GM19351 (cell line): ENCODE data around the gene MITF.

ENCODE experiments used
- ATAC-seq: cut with Tn5 transposase; IDR thresholded peaks from one replicate; pipeline ENCODE4 v1.9.1; 2021; ENCODE audit warnings: mild to moderate bottlenecking, moderate library complexity; ENCODE audit not compliant: unreplicated experiment

MITF gene

DNA sequence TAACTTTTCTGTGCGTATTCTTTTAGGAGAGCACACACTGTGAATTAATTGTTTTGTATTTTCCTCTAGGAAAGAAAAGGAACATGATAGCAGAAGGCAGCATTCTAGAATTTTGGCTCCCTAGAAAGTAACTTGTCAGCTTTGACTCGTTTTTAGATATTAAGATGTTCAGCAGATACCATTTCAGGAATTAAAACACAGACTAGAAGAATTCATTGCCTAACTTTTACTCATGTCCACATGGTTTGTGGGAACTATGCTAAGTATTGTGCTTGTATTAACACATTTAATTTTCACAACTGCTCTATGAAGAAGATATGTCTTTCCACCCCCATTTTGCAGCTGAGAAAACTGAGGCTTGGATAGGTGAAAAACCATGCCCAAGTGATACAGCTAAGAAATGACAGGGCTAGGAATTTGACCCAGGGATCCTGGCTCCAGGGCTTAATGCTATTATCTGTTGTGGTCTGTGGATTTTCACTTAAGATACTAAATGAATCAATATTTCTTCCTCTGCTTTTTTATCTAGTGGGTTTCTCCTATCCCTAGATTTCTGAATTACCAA lies 128.8 kb downstream of the MITF start:
- no peak for ATAC-seq

DNA sequence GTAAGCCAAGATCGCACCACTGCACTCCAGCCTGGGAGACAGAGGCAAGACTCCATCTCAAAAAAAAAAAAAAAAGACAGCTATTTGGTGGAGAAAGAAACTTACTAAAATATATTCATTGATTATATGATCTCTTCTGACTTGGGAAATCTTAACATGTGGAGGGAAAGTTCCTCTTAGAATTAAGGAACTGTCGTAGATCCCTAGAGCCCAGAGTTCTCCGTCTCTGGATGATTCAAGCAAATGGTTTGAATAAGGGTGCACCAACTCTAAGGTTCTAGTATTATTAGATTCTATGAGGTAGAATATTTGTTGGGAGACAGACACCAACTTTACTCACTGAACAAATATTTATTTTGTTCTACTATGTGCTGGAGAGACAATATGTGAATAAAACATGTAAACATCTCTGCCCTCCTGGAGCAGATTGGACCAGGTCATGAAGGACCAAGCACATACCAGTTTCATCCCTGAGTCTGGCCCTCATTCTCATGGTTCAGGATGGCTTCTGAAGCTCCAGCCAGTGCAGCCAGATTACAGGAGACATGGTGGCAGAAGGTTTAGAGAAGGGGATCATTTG lies 129.7 kb downstream of the MITF start:
- ATAC-seq, result no peak

DNA sequence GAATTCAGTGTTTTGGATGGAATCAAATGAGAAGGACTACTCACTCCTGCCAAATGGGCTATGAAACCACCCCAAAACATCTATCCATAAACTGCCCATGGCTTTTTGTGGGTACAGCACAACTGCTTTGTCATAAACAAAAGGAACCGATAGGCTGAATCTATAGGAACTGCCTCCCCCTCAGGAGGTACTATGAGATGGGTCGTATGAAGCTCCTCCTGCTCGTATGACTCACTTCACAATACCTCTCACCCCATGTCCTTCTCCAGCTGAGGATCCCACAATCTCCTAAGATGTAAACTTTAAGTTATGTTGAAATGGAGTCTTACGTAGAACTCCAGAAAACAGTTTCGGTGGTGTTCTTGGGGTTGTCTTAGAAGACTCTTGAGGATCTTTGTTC lies 130.4 kb downstream of the MITF start:
- no peak for ATAC-seq

DNA sequence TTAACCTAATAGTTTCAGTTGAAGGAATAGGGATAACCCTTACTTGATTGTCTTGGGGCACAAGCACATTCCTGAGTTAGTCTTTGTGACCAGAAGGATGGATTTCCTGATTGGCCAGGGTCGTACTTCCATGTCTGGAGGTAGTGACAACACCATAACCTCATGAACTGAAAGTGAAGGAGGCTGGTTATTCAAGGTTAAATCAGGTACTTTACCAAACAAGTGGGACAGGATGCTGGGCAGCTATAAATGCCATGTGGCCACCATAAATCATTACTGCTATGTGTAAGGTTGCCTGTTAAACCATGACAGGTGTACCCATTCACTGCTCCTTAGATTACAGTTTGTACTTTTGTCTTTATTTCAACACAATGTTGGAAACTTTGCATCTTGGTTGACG lies 132.0 kb downstream of the MITF start:
- no peak for ATAC-seq

DNA sequence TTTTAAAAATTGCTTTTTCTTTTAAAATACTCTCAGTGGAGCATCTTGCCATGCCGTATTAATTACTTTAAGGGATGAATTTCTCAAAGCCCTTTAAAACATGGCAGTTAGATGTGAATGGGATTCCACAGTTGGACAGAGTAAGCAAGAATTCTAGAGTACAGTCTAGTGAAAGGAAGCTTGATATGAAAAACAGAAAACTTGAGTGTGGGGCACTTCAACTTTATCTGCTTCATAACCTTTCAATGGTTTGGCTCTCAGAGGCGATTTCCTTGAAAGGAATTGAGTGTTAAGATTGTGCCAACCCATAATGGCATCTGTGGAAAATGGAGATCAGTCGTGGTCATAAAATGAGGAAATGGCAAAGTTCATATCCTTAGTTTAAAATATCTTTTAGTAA lies 132.6 kb downstream of the MITF start:
- ATAC-seq, result no peak

DNA sequence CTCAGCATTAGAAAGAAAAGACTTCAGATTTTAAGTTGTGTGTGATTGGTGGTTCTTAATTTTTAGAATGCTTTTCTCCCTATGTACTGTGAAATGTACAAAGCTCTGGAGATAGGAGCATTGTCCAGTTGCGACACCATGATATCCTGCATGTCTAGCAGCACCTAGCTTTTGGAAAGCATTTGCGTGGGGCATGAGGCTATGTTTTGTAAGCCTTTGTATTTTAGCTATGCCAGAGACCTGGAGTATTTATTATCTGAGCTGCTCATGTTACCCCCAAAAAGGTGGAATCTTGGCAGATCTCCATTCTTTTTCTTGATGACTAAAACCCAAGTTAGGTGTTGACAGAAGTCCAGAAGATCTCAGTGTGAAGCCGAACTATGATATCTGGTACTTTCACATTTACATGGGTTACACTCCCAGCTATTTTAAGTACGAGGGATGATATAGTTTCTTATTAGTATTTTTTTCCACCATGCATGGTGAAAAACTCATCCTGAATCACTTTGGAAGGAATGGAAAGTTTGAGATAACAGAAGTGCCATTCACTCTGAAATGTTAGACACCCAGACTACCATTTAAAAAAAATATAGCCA lies 133.6 kb downstream of the MITF start:
- no peak for ATAC-seq

DNA sequence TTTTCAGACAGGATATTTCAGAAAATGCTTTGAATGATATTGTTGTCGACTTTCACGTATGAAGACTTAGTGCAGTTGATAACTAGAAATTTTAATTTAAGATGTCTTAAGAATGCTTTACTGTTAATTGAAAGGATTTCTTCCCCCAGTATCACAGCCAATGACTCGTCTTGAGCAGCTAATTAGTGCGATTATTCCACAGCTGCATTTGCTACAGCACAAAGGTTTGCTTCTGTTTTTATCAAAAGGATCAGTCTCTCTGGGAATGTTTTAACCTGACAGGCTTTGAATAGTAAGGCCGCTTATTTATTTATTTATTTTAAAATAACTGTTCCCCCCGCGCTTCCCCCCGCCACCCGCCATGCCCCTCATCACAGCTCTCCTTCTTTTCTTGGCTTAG lies 136.8 kb downstream of the MITF start:
- ATAC-seq, result no peak

DNA sequence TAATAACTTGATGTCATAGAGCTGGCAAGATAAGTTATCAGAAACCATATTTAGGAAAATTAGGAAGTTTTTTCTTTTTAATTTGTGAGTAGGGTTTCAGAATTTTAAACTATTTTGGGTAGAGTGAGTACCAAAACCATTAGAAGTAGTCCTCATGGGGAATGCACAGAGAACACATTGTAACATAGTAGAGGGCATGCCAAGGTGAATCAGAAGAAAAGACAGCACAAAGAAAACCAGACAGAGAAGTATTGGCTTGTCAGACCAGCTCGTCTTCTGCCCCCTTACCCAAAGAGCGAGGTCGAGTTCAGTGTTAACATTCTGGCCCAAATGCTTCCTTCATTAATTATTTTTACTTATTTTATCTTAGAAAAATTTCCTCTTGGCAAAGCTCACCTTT lies 139.0 kb downstream of the MITF start:
- no peak for ATAC-seq

DNA sequence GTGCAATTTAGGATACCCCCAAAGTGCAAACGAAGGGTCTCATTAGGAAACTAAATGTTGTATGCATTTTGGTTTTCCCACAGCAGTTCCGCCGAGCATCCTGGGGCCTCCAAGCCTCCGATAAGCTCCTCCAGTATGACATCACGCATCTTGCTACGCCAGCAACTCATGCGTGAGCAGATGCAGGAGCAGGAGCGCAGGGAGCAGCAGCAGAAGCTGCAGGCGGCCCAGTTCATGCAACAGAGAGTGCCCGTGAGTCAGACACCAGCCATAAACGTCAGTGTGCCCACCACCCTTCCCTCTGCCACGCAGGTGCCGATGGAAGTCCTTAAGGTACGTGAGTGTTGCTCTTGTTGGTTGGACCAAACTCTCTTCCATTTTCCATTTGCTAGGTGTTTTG lies 139.8 kb downstream of the MITF start:
- ATAC-seq, result no peak

DNA sequence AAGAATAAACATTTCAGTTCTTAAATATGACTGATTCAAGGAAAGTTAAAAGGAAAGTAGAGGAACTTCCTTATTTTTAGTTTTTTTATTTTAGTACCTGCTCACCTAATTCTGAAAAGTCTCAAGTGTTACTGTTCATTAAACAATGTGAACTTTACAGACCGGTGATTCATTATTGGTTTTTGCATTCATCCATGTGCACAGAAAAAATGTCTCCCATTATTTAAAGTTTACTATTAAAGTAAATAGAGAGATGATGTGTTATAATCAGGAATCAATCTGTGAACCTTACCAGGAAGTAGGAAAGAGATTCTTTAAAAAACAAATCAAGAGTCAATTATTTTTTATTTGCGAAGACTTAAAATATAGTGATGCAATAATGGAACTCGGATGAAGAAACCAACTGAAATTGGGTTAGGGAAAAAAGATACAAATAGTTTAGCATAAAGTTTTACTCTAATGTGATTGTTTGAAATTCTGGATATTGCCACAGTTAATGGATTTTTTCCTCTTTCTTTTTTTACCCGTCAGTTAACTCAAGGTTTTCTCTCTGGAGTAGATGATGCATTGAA lies 140.9 kb downstream of the MITF start:
- no peak for ATAC-seq

DNA sequence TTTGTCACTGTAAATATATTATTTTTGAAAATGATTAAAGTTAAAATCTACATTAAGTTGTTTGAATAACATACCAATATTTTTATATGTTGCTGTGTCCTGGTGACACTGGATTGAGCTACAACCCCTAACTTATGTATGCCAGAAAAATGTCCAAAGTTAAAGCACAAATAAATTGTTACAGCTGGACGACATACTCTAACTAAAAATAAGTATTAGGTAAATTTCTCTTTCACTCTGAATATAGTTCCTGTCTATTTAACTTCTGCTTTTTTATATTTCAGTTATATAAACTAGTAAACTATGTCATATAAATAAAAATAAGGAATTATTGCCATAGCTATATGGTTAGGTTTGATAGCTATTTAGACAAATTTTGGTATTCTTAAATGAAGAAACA lies 141.8 kb downstream of the MITF start:
- ATAC-seq, result no peak

DNA sequence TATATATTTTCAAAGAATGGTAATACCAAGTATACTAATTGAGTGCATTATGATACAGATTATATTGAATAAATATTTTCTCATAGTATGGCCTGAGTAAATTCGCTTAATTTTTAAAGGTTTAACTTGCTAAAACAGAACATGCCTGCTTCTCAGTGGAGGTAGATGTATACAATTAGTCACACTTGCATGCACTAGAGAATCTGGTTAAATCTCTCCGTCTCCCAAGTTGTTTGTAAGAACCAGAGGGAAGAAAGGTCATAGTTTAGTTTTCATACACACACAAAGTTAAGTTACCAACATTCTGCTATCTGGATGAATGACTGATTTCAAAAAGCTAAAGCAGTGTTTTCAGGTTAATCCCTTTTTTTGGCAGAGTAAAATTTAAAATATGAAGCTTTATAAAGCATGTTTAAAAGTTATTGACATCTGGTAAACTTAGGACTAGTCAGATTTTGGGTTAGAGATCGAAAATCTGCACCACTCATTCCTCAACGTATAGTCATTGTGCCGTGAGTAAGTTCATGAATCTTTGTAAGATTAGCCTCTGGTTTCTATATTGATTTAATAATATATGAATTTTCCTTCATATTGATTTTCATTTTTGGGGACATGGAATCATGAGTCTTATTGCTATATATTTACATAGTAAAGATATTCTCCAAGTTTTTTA lies 142.6 kb downstream of the MITF start:
- ATAC-seq, result no peak

DNA sequence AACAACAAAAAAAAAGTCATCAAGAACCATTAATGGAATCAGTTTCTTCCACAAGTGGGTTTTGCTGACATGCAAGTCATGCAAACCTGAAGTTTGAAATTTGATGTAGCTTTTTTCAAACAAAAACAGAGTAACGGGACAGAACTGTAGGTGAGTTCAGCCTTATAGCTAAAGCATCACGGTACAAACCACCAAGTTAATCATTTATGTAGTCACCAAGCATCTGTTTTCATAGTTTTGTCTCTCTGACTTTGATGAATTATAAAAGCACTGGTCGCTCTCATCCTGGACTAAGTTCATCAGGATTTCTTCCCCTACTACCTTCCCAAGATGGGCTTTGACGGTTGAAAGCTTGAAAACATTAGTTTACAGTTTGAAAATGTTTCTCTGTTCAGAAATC lies 143.3 kb downstream of the MITF start:
- ATAC-seq, result no peak

DNA sequence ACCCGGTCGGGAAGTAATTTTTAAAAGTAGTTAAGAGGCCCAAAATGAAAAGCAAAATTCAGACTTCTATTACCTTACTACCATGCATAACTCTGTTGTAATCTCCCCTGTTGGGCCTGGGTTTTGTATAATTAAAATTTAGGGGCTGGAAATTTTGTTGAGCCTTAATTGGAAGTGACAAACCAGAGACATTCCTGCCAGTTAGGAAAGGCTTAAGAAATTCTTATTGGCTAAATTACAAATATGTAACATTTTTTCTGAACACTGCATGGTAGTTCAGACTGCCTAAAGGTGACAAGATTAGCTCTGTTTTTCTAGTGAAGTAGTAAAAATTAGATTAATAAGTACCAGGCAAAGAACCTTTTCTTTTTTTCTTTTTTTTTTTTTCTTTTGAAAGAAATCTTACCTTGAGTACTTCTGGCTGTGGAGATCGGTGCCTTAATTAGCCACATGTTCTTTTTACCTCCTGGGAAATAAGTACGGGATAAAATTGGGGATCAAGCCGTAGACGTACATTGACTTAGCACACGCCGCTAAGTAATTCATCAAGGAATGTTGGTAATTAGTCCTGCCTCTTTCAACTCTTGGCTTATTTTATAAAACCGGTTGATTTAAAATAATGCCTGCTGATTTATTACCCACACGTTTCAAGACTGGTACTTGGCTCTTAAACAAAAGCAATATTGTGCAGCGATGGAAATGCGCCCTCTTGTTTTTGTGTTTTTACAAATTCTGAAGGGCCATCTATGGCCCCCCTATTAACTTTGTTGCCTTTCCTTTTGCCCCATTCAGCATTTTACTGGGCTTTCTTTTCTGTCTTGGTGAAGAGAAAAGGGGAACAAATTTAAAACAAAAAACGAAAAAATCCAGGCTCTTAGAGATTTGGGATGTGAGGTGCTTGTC lies 149.0 kb downstream of the MITF start:
- ATAC-seq, result no peak

DNA sequence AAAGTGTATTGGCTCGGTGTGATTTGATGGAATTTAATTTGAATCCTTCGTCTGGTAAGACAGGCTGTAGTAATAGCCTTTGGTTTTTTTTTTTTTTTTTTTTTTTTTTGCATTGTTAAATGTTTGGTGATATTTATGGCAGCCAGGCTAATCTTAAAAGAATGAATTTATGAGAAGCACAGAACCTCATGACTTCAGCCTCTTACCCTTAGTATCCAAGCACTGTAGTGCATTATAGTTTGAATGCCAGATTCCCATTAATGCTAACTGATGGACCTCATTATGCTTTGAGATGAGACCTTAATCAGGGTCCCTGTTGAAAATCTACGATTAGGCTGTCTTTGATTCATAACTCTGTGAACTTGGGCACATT lies 149.7 kb downstream of the MITF start:
- ATAC-seq, result no peak

DNA sequence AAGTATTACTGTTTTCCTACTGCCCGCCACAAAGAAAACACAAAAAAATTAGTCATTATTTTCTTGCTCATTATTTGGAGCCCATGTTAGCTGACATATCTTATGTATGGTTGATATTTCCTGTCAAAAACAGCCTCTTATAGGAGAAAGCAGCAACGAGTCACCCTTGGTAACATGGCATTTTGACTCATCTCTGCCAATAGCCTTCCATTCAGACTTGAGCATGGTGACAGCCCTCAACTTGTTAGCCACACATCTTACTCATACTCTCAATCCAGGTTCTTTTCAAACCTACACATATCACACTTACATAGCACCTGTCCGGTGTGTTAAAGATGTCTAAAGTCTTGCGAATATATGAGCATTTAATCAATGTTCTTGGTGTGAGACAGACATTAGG lies 150.8 kb downstream of the MITF start:
- no peak for ATAC-seq

DNA sequence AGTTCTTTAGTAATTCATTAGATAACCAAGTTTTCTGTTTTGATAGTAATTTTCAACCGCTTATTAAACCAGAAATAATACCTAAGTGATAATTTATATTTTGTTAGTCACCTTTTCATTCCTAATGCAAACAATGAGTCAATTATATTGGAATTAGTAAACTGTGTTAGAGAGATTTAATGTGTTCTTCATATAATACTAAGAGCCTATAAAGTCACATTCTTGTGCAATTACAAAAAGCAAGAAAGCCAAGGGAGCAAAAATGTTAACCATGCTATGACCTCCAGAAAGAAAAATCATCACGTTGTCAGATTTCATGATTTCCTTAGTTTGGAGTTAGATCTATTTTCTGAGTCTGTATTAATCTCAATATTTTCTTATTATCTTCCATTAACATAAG lies 151.4 kb downstream of the MITF start:
- ATAC-seq, result no peak

DNA sequence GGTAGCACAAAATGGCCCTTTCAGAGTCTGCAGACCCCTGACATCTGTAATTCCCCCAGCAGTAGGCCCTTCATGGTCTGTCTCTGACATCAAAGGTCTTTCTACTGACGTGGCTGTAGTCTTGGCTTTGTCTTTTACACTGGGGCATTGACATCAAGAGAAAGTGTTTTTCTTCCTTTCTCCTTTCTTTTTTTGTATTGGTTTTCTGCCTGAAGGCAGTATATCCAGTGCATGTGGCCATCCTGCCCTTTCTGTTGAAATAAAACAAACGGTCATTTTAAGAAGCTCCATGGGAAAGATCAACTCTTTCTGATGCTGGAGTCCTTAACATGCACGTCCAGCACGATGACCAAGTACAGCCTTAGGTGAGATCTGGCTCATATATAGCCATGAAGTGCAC lies 153.4 kb downstream of the MITF start:
- no peak for ATAC-seq

DNA sequence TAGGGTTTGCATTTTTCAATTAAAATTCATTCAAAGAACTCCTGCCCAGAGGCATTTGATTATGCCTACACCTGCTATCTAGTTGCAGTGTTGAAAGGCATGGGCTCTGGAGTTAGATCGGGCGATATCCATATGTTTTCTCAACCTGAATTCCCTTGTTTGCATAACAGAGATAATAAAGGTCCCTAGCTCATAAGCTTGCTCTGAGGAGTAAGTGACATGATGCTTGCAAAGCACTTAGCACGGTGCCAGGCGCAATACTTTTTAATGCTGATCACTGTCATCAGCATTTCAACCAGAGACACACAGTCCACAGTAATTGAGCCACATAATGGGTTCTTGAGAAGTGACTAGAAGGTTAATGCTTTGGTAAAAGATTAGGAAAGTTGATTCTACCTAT lies 154.0 kb downstream of the MITF start:
- ATAC-seq, result no peak

DNA sequence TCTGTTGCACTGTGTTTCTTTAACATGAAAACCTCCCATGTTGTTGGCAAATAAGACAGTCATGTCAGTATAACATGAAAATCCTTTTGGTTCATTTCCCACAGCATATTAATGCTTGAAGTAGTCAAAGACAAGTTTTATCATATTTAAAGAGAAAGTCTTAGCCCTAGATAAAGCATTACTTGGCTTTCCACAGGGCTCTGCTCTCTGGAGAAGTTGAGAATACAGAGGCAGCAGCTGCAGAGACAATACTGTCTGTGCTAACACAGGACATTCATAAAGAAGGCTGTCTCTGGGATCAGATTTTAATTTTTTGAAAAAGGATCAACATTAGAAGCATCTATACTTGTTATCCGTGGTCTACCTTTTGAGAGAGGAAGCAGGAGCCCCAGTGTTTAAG lies 156.8 kb downstream of the MITF start:
- no peak for ATAC-seq

DNA sequence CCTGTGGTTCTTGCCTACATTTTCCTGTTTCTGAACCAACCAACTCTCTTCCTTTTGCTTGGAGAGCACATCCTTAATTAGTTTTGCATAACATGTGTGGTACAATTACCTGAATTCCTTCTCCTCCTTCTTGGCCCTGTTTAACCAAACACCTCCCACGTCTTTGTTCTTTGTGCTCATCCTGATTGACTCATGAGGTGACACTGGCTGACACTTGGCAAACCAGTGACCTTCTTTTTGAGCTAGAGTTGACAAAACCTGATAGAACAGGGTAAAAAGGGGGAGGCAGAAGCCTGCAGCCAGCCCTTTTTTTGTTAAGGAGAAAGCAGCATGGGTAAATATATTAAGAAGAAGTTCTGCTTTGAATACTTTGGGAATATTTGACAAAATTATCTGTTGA lies 161.1 kb downstream of the MITF start:
- ATAC-seq, result no peak
